Measurements from ENCODE around the gene BBS9.

DNA sequence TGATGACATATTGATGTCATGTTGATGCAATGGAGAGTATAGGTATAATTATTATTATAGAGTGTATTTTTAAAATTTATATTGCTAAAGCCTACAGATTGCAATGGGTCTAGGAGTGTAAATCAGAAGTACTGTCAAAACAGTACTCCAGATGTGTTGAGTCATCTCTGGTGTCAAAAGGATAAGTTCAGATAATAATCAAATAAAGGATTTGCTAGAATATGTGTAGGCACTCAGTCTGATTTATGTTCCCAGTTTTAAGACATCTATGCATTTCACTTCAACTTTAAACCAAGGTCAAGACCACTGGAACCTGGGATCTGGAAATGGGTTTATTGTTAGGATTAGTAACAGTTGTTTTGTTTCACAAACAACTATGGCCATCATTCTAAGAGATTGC is 433.6 kb downstream of the BBS9 start:
- TF ChIP-seq POLR2AphosphoS5 (IDR thresholded peaks at IDR 0.05; ENCODE audit: borderline replicate concordance, low read depth, low read length) (no peak), EZH2 (IDR thresholded peaks at IDR 0.05) (no peak), FOXP2 (optimal IDR thresholded peaks at IDR 0.05; ENCODE audit: control extremely low read depth, extremely low read length, insufficient read depth) (no peak)

All from SK-N-MC (cell line).